ENCODE data around the gene PPP1R13B.
"Not testable (repeated sequence)": the region's sequence is repeated elsewhere in the genome, so short reads cannot be mapped to it uniquely, and the experiment has no call there.

PPP1R13B gene, protein sequence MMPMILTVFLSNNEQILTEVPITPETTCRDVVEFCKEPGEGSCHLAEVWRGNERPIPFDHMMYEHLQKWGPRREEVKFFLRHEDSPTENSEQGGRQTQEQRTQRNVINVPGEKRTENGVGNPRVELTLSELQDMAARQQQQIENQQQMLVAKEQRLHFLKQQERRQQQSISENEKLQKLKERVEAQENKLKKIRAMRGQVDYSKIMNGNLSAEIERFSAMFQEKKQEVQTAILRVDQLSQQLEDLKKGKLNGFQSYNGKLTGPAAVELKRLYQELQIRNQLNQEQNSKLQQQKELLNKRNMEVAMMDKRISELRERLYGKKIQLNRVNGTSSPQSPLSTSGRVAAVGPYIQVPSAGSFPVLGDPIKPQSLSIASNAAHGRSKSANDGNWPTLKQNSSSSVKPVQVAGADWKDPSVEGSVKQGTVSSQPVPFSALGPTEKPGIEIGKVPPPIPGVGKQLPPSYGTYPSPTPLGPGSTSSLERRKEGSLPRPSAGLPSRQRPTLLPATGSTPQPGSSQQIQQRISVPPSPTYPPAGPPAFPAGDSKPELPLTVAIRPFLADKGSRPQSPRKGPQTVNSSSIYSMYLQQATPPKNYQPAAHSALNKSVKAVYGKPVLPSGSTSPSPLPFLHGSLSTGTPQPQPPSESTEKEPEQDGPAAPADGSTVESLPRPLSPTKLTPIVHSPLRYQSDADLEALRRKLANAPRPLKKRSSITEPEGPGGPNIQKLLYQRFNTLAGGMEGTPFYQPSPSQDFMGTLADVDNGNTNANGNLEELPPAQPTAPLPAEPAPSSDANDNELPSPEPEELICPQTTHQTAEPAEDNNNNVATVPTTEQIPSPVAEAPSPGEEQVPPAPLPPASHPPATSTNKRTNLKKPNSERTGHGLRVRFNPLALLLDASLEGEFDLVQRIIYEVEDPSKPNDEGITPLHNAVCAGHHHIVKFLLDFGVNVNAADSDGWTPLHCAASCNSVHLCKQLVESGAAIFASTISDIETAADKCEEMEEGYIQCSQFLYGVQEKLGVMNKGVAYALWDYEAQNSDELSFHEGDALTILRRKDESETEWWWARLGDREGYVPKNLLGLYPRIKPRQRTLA

DNA sequence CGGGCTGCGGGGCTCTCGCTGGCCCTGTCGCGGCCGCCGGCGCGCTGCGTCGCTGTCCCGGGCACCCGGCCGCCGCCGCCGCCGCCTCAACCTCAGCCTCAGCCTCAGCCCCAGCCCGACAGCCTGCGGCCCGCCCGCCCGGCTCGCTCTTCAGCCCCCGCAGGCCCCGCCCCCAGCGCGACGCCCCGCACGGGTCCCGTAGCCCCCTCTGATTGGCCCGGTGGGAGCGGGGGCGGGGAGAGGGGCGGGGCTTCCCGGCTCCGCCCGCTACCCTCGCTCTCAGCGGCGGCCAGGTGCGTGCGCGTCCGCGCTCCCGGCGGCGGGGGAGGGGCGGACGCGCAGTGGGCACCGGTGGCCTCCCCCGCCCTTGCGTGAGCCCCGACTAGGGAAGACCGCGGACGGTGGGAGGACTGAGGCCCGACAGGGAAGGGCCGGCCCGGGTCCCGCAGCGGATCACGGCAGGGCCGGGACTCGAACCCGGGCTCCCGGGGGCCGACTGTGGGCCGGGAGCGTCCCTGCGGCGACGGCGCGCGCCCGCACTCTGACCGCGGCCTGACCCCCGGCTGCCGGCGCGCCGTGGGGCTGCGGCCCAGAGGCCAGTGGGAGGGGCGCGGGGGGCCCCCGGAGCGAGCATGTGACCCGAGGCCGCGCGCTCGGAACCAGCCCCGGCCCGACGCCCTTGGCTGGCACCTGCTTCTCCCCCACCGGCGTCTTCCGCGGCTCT, at the start of gene PPP1R13B:
TSS of gene PPP1R13B (minus strand) at position 125 of the 724 bp plus-strand sequence. CDS start 268 bp downstream, outside the sequence.
- in situ Hi-C loops (cut with MboI; ENCODE audit: low sequenced_read_pairs): no loop called here

DNA sequence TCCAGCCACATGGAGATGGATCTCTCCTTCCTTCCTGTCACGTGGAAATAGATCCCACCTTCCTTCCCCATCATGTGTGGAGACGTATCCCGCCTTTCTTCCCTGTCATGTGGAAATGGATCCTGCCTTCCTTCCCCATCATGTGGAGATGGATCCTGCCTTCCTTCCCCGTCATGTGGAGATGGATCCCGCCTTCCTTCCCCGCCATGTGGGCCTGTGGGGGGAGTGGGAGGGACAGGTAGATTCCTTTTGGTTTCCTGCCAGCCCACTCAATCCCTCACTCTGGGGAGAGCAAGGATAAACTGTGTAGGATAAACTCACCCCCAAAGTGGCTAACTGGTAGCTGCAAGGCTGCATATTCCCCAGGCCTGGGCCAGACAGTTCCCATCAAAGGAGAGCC, 49.2 kb upstream of the PPP1R13B start:
- in situ Hi-C loops (cut with MboI; ENCODE audit: low sequenced_read_pairs): no loop called here

DNA sequence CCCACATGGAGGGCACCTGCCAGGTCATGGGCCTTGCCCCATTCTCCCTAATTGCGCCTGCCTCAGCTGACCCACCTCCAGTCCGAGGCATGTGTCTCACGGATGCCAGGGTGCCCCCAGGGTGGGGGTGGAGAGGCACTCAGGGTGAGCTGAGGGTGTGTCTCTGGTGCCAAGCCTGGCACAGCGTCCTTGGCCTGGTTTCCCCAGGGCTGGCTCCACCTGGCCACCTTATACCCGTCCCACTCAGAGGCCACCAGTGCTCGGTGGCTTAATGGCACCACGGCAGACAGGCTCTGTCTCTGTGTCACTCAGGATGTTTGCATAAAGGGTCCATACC, 47.3 kb upstream of the PPP1R13B start:
- in situ Hi-C loops (cut with MboI; ENCODE audit: low sequenced_read_pairs): no loop called here

DNA sequence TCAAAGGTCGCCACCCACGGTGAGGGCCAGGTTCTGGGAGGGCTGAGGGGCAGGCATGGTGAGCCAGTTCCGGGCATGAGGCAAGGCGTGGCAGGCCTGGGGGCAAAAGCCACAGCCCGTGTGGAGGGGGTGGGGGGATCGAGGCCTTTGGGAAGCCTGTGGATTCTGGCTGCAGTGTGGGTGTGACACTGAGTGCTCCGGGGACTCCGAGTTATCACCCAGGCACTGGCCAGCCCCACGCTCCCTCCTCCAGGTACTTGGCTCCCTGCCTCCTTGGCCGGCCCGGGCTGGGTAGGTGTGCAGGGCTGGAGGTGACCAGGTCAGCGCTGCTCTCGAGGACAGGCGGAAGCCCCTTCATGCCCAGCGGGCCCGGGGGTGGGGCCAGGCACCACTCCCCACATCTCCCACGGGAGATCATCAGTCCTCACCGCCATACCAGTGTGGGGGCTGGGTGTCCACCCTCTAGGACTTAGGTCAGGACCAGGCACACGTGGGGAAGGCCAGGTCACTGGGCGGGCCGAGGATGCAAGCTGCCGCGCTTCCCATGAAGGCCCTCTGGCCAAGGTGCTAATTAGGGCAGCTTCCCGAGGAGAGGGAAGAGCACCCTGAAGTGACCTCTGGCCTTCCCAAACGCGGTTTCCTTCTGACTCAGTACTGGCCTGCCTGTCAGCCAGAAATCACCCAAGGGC, 46.8 kb upstream of the PPP1R13B start:
- in situ Hi-C loops (cut with MboI; ENCODE audit: low sequenced_read_pairs): no loop called here

DNA sequence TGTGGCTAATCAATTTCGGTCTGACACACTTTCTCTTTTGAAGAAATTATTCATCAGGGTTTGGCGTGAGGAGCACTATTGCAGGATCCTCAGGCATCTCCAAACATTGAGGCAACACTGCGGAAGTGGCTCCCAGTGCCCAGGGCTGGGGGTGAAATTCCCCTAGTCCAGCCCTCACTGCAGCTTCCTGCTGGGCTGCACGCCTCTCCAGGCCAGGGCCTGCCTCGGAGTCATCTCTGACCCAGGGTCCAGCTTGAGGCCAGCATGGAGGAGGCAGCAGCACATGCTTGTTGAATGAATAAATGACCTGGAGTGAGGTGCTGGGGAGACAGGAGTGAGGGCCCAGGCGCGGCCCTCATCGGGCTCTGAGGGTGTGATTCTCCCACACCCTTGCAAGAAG, 44.9 kb upstream of the PPP1R13B start:
- in situ Hi-C loops (cut with MboI; ENCODE audit: low sequenced_read_pairs): no loop called here

DNA sequence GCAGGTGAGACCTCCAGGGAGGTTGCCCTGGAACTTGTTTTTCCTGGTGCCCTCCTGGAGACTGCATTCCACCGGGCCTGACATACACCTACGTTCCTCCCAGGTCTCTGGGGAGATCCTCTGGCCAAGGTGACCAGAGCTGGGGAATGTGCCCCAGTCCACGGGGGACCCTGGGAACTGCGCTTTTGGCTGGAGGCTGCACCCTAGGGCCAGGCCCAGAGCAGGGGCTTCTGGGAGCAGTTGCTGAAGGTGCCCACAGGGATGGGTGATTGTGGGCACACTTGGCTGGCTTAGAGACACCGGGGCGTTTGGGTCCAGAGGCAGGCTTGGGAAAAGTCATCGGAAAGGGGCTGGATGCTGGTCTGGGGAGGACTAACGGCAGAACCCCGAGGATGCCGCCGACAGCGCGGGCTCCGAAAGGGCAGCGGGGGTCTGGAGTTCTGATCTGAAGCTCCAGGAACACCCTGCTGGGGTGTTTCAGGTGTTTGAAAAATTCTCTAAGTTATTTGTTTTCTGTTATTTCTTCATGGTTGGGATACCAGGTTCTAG, 44.4 kb upstream of the PPP1R13B start:
- in situ Hi-C loops (cut with MboI; ENCODE audit: low sequenced_read_pairs): no loop called here

DNA sequence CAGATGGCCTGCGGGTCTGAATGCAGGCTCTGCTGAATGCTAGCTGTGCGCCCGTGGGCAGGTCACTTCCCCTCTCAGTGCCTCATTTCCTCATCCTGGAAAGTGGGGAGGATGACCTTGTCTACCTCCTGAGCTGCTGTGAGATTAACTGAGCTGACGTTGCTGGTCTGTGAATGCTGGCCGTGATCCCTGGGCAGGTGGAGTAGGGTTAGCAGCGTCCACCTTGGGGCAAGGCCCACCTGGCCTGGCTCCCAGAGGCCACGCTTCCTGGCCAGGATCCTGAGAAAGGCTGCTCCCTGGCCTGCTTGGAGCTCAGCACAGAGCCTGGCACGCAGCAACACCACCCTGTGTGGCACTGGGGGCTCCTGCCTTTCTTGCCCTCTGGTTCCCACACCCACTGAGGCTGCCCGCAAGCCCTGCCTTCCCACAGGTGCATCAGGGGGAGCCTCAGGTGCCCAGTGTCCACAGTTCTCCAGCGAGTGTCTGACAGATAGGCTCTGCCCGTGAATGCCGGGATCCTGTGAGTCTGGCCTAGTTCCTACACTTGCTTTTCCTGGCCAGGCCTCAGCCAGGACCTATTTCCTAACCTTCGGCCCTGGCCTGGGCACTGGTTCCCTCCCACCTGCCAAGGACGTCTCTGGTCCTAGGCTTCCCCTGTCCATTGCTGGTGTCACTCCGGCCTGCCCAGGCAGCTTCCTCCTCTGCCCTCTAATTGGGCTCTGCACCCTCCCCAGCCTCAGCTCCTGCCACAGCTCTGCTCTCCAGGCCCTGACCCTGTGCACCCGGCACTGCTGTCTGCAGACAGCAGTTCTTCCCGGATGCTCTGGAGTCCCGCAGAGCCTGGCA, 43.7 kb upstream of the PPP1R13B start:
- in situ Hi-C loops (cut with MboI; ENCODE audit: low sequenced_read_pairs): no loop called here

DNA sequence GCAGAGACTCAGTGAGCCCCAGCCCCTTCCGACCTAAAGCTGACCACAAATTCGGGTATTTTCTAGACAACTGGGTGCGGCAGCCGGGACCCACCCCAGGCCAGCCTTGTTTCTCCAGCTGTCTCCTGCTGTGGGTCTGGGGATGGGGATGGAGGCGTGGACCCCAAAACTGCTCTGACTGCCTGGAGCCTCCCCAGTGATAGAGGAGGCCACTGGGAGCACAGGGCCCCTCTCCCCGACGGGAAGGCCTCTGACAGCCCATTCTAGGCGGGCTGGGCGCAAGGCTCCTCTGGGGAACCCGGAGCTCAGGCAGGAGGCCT, 42.6 kb upstream of the PPP1R13B start:
- in situ Hi-C loops (cut with MboI; ENCODE audit: low sequenced_read_pairs): no loop called here

DNA sequence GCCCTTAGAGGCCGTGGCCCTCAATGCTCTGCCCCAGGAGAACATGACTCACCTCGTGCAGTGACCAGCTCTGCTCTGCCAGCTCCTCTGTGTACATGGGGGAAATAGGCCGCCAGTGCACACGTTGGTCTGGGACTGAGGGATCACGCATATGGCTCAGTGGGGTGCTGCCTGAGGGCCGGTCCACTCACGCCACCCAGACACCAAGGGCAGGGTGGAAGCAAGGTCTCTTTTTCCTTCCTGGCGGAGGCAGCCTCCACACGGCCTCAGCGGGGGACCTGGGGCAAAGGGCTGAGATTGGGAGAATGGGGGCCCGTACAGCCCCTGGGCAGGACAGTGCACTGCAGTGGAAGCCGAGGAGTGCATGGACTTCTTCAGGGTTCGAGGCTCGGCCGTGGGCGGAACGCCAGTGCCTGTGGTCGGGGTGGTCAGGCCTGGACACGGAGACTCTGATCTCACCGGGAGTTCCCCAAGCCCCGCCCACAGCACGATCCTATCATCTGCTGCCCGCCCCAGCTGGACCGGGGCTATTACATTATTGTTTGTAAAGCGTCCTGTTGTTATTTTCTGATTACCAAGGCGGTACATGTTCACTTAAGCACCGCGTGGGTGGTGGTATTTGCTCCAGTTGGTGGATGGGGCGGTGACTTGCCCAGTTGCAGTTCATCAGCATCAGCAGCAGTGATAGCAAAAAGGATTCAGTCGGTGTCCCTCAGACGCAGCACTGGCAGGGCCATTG, 42.1 kb upstream of the PPP1R13B start:
- in situ Hi-C loops (cut with MboI; ENCODE audit: low sequenced_read_pairs): no loop called here

DNA sequence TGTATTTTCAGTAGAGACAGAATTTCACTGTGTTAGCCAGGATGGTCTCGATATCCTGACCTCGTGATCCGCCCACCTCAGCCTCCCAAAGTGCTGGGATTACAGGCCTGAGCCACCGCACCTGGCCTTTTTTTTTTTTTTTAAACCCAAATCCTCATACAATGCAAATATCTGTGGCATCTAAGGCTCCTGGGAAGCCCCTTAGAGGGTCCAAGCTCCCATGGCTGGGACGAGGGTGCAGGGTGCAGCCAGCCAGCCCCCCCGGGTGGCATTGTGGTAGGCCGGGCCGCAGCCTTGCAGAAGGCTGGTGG, 41.6 kb upstream of the PPP1R13B start:
- in situ Hi-C loops (cut with MboI; ENCODE audit: low sequenced_read_pairs): not testable (repeated sequence)

DNA sequence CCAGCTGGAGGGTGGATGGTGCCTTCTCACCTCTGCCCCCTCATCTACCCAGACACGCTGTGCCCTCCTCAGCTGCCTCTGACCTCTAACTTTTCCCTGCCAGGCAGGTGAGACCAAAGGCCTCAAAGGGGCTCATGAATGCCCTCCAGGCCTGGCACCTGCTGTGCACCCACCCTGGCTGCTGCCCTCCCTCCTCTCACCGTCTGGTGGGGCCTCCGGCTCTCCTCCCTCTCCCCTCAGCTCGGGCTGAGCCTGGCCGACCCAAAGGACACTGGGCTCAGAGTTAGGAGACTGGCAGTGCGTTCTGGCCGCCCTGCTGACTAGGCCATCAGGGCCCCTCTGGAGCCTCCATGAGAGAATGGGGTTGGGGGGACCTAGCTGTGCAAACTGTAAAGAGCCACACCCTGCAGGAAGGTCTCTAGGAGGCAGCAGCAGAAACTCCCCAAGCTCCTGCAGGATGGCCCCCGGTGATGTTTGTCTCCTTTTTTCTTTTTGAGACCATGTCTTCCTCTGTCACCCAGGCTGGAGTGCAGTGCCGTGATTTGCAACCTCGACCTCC, 40.3 kb upstream of the PPP1R13B start:
- in situ Hi-C loops (cut with MboI; ENCODE audit: low sequenced_read_pairs): no loop called here

DNA sequence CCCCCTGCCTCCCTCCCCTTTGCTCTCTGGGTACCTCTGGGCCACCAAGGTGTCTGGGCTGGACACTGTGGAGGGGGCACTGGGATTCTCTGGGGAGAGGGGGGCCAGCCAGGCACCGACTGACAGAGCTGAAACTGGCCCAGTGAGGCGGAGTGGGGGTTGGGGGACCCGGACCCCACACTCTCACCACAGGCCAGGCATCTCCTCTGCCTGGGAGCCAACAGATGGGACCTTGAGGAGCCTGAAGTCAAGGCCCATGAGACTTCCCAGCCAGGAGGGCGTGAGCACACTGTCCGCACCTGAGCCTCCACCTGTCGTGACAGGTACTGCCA, 39.8 kb upstream of the PPP1R13B start:
- in situ Hi-C loops (cut with MboI; ENCODE audit: low sequenced_read_pairs): no loop called here

DNA sequence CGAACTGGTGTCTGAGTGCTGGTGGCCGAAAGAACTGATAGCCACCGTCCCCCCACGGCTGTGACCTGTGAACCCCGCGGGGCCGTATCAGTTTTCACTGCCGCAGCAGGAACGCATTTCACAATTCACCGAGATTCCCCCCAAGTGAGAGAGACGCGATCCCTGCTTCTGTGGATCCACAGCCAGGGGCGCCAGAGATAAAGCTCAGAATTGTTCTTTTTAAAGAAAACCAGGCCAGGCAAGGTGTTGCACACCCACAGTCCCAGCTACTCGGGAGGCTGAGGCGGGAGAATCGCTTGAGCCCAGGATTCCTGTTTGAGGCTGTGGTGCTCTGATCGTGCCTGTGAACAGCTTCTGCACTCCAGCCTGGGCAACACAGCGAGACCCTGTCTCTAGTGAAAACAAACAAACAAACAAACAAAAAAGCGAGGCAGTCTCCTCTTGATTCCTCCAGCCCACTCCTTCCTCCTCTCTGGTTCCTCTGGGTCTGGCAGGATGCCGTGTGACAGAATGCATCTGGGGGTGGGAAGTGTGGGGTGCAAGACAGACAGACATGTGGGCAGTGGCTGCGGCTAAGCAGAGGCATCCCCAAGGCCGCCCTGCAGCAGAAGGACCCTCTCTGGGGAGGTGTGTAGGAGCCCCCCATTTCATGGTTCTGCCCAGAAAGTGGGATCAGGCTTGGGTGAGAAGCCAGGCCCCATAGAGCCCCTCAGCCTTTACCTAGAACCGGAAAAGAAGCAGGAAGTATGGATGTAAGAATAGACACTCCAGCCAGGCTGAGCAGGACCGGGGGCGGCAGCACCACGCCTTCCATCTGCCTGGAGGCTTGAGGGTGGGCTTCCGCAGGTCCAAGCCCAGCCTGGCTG, 39.2 kb upstream of the PPP1R13B start:
- in situ Hi-C loops (cut with MboI; ENCODE audit: low sequenced_read_pairs): no loop called here

DNA sequence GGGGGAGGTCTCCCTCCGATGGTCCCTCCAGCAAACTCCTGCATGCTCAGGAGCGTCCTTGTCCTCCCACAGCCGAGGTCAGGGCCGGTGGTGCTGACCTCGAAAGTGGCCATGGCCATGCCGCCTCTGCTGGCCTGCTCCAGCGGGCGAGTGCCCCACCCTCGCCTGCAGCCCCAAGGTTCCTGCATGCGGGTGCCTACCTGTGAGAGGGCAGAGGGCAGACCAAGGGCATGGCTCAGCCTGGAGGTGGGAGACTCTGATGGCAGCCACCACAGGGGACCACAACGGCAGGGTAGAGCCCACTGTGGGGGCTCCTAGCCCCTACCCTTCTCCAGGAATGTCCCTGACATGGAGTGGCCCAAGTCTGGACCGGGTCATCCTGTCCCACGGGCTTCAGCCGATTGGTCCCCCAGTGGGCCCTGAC, 38.1 kb upstream of the PPP1R13B start:
- in situ Hi-C loops (cut with MboI; ENCODE audit: low sequenced_read_pairs): no loop called here

DNA sequence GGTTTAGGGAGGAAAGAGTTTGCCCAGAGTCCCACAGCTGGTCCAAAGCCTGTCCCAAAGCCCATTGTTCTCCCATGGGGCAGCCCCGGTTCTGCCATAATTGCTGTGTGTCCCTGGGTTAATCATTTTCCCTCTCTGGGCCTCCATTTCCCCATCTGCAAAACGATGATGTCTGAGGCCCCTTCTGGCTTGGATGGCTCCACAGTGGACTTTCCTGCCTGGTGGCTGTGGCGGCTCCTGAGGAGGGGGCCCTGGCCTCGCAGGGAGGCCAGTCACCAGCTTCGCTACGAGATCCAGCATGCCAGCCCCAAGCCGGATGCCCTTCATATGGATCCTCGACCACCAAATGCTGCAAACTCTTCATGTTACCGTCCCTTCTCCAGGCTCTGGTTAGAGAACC, 37.5 kb upstream of the PPP1R13B start:
- in situ Hi-C loops (cut with MboI; ENCODE audit: low sequenced_read_pairs): no loop called here

DNA sequence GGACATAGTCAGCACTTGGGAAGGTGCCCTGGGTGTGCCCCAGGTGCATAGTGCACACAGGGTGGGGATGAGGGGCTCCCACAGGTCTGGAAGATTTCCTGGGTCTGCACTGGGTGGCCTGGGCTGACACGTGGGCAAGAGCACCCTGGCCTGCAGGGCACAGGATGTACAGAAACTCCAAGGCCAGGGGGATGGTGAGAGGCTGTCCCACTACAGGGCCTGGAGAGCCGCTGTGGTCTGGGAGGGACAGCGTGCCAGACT, 35.8 kb upstream of the PPP1R13B start:
- in situ Hi-C loops (cut with MboI; ENCODE audit: low sequenced_read_pairs): no loop called here

DNA sequence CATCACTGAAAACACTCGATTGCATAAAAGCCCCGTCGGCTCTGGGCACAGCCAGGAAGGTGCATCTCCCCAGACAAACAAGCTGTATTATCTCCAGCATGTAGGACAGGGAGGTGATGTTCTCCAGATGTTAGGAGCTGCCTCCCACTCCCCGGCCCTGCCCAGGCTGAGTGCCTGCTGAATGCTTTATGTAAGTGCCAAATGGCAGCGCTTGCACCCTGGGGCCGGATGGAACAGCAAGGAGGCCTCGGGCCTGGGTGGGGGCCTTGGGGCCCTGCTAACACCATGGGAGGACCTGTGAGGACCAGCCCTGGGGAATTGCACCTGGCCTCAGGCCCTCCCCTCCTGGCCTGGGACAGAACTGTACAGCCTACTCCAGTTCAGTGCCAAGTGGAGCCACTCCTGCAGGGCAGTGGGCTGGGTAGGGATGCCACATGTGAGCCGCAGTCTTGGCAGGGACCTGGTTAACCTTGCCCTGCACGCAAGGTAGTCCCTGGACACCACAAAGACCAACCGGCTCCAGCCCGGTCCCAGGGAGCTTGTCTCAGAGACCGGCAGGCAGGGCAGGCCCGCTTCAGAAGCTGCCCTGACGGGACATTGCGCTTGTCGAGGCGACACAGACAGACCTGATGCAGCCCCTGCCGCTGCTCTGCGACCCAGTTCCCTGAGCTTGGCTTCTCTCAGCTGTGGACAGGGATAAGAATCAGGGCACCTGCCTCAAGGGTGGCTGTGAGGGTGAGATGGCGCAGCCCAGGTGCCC, 35.3 kb upstream of the PPP1R13B start:
- in situ Hi-C loops (cut with MboI; ENCODE audit: low sequenced_read_pairs): no loop called here

All from HL-60/S4 treated with retinoic acid at 250 ng/mL for 4 days and 3 days (cell line).